ENCODE measurements around the gene MSL1. TPM values are rescaled to one million over a fixed set of nuclear protein-coding genes. Genes with fewer than 3 reads are reported as not detected.

The MSL1 gene
- total and polyA plus RNA-seq, 2 of the 13 experiments (the other 11 are each of a cell fraction or from before 2014, with no cell fraction given) = 63.8 to 88.5 TPM

GRCh38 chr17:40151414-40151963 is 29.7 kb downstream of the MSL1 start:
- FAIRE-seq (no peak), ATAC-seq (no peak)
- in situ Hi-C loops (cut with HindIII; ENCODE audit: extremely low pct_ligation_motif_present, low pct_unique_long_range_greater_than_20kb) = no loop called here

GRCh38 chr17:40153603-40154236 is 31.9 kb downstream of the MSL1 start:
- CTCF ChIA-PET (ENCODE audit: low intra/inter-chr PET ratio, low total read pairs) = no interaction called here
- POLR2A ChIA-PET = no interaction called here
- TF ChIP-seq FLYWCH1 (CRISPR knock-in tag; IDR thresholded peaks at IDR 0.05) = no peak
- TF ChIP-seq, protein P1, sequence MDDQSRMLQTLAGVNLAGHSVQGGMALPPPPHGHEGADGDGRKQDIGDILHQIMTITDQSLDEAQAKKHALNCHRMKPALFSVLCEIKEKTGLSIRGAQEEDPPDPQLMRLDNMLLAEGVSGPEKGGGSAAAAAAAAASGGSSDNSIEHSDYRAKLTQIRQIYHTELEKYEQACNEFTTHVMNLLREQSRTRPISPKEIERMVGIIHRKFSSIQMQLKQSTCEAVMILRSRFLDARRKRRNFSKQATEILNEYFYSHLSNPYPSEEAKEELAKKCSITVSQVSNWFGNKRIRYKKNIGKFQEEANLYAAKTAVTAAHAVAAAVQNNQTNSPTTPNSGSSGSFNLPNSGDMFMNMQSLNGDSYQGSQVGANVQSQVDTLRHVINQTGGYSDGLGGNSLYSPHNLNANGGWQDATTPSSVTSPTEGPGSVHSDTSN (CRISPR knock-in tag; IDR thresholded peaks at IDR 0.05; ENCODE audit: borderline replicate concordance) = no peak
- no peak for TF ChIP-seq GZF1 (CRISPR knock-in tag; IDR thresholded peaks at IDR 0.05)
- no peak for TF ChIP-seq ZNF639 (CRISPR knock-in tag; conservative IDR thresholded peaks at IDR 0.05)
- TF ChIP-seq ZNF563 (CRISPR knock-in tag; IDR thresholded peaks at IDR 0.05) = no peak
- no peak for TF ChIP-seq BHLHE40 (IDR thresholded peaks at IDR 0.05; ENCODE audit: low read length)
- no peak for TF ChIP-seq NAIF1 (CRISPR knock-in tag; IDR thresholded peaks at IDR 0.05; ENCODE audit: borderline replicate concordance)
- TF ChIP-seq, protein P2, sequence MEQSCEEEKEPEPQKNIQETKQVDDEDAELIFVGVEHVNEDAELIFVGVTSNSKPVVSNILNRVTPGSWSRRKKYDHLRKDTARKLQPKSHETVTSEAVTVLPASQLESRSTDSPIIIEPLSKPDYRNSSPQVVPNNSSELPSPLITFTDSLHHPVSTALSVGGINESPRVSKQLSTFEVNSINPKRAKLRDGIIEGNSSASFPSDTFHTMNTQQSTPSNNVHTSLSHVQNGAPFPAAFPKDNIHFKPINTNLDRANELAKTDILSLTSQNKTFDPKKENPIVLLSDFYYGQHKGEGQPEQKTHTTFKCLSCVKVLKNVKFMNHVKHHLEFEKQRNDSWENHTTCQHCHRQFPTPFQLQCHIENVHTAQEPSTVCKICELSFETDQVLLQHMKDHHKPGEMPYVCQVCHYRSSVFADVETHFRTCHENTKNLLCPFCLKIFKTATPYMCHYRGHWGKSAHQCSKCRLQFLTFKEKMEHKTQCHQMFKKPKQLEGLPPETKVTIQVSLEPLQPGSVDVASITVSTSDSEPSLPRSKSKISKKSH (CRISPR knock-in tag; IDR thresholded peaks at IDR 0.05; ENCODE audit: borderline replicate concordance) = no peak
- TF ChIP-seq, protein P3, sequence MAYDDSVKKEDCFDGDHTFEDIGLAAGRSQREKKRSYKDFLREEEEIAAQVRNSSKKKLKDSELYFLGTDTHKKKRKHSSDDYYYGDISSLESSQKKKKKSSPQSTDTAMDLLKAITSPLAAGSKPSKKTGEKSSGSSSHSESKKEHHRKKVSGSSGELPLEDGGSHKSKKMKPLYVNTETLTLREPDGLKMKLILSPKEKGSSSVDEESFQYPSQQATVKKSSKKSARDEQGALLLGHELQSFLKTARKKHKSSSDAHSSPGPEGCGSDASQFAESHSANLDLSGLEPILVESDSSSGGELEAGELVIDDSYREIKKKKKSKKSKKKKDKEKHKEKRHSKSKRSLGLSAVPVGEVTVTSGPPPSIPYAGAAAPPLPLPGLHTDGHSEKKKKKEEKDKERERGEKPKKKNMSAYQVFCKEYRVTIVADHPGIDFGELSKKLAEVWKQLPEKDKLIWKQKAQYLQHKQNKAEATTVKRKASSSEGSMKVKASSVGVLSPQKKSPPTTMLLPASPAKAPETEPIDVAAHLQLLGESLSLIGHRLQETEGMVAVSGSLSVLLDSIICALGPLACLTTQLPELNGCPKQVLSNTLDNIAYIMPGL (CRISPR knock-in tag; IDR thresholded peaks at IDR 0.05; ENCODE audit: borderline replicate concordance in 1 of 2, low read depth in 1 of 2) = no peak

More at GRCh38 chr17:40151414-40151963, 29.7 kb downstream of the MSL1 start:
- H3K27me3 ChIP-seq (ENCODE audit: control insufficient read depth in 1 of 2, insufficient read depth in 2 of 2, low read length in 2 of 2) = no peaks in the 10 kb centered on the region
- no peak overlapping the region for H2AFZ ChIP-seq (ENCODE audit: low read length)
- WGBS (ENCODE audit: low lambda C conversion rate) = 95% methylated on average over 7 of the region's 7 CpGs
- no peak overlapping the region for H3K9ac ChIP-seq (ENCODE audit: insufficient read depth, low read depth, low read length)
- TF ChIP-seq RBFOX2 (IDR thresholded peaks at IDR 0.05; ENCODE audit: low read depth, low read length) (peak; percentile 27; the same call in 1 of the 2 replicates), ZNF672 (CRISPR knock-in tag; IDR thresholded peaks at IDR 0.05) (no peak)
- no peak overlapping the region for H3K4me2 ChIP-seq (ENCODE audit: low read depth, low read length)
- DNase-seq (ENCODE audit: low spot score) = no peak
- H4K20me1 ChIP-seq (ENCODE audit: insufficient read depth, low read length) = 0 out of 2 replicates have a peak, but pooled peaks cover 4% of the 10 kb centered on the region
- H3K36me3 ChIP-seq (replicated peaks in 1 of 2; ENCODE audit: control insufficient read depth in 1 of 2, insufficient read depth in 2 of 2, low read length in 2 of 2) = peaks cover 36 to 79% of the 10 kb centered on the region in 2 experiments
- H3K4me1 ChIP-seq (ENCODE audit: insufficient read depth, low read length) = peaks cover 24% of the 10 kb centered on the region
- no peak overlapping the region for H3K27ac ChIP-seq (ENCODE audit: extremely low read length, insufficient read depth, low read length)
- CTCF ChIA-PET (ENCODE audit: low intra/inter-chr PET ratio, low total read pairs) = interaction anchor here (0.7 kb wide), 1 partner anchor 176 kb away, joined by 3 read pairs; no protein-coding TSS in a partner anchor
- H3K4me3 ChIP-seq (replicated peaks in 1 of 3; ENCODE audit: insufficient read depth in 1 of 3, low read depth in 2 of 3, low read length in 3 of 3) = no peak overlapping the region
- H3K79me2 ChIP-seq (ENCODE audit: insufficient read depth, low read length) = peaks cover 60% of the 10 kb centered on the region
- no peaks in the 10 kb centered on the region for H3K9me3 ChIP-seq (ENCODE audit: low read length)
- POLR2A ChIA-PET = interaction anchor here (1.7 to 1.9 kb wide), 2 partner anchors 11 to 38 kb away, joined by 6 to 10 read pairs; partner anchors contain the start of gene CASC3
- intact Hi-C loops (cut with micrococcal nuclease; ENCODE audit: unreplicated experiment) = no loop called here
- no TSS peak for BruUV-seq (replicated peaks)

More at GRCh38 chr17:40153603-40154236, 31.9 kb downstream of the MSL1 start:
- peaks cover 28 to 64% of the 10 kb centered on the region in 2 experiments; a peak in 4 of 5 replicates for H3K36me3 ChIP-seq (replicated peaks in 1 of 2; ENCODE audit: control insufficient read depth in 1 of 2, insufficient read depth in 2 of 2, low read length in 2 of 2)
- peaks cover 15% of the 10 kb centered on the region for H3K4me1 ChIP-seq (ENCODE audit: insufficient read depth, low read length)
- 95% methylated on average over 14 of the region's 14 CpGs for WGBS (ENCODE audit: low lambda C conversion rate)
- ATAC-seq = no peak
- peaks cover 53% of the 10 kb centered on the region for H3K79me2 ChIP-seq (ENCODE audit: insufficient read depth, low read length)
- BruUV-seq (replicated peaks) = no TSS peak
- no peak overlapping the region for H3K4me3 ChIP-seq (replicated peaks in 1 of 3; ENCODE audit: insufficient read depth in 1 of 3, low read depth in 2 of 3, low read length in 3 of 3)
- H3K27me3 ChIP-seq (ENCODE audit: control insufficient read depth in 1 of 2, insufficient read depth in 2 of 2, low read length in 2 of 2) = no peaks in the 10 kb centered on the region
- H3K9ac ChIP-seq (ENCODE audit: insufficient read depth, low read depth, low read length) = no peak overlapping the region
- intact Hi-C loops (cut with micrococcal nuclease; ENCODE audit: unreplicated experiment) = no loop called here
- no peak overlapping the region for H2AFZ ChIP-seq (ENCODE audit: low read length)
- in situ Hi-C loops (cut with HindIII; ENCODE audit: extremely low pct_ligation_motif_present, low pct_unique_long_range_greater_than_20kb) = no loop called here
- FAIRE-seq = no peak
- H3K4me2 ChIP-seq (ENCODE audit: low read depth, low read length) = no peak overlapping the region
- H4K20me1 ChIP-seq (ENCODE audit: insufficient read depth, low read length) = no peaks in the 10 kb centered on the region
- no peak overlapping the region for H3K27ac ChIP-seq (ENCODE audit: extremely low read length, insufficient read depth, low read length)
- no peak for DNase-seq (ENCODE audit: low spot score)
- H3K9me3 ChIP-seq (ENCODE audit: low read length) = no peaks in the 10 kb centered on the region
